GM19455 (cell line): ENCODE data around the gene HIGD2A.
"Not testable (repeated sequence)": the region's sequence is repeated elsewhere in the genome, so short reads cannot be mapped to it uniquely, and the experiment has no call there.

Experiments used
- ATAC-seq: cut with Tn5 transposase; IDR thresholded peaks from one replicate; pipeline ENCODE4 v1.9.1; 2021; ENCODE audit not compliant: unreplicated experiment

HIGD2A gene

DNA sequence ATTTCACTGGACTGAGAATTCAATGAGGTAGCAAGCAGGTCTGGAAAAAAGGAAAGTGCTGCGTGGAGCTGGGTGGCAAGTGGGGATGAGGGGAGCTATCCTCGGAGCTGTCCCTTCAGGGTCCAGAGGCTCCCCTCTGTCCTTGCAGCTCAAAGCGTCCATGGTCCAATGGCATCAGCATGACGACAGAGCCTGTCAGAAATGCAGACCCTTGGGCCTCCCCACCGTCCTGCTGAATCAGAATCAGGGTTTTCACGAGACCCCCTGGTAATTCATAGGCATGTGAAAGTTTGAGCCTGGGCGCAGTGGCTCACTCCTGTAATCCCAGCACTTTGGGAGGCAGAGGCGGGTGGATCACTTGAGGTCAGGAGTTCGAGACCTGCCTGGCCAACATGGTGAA is 5.5 kb downstream of the HIGD2A start:
- no peak for ATAC-seq

DNA sequence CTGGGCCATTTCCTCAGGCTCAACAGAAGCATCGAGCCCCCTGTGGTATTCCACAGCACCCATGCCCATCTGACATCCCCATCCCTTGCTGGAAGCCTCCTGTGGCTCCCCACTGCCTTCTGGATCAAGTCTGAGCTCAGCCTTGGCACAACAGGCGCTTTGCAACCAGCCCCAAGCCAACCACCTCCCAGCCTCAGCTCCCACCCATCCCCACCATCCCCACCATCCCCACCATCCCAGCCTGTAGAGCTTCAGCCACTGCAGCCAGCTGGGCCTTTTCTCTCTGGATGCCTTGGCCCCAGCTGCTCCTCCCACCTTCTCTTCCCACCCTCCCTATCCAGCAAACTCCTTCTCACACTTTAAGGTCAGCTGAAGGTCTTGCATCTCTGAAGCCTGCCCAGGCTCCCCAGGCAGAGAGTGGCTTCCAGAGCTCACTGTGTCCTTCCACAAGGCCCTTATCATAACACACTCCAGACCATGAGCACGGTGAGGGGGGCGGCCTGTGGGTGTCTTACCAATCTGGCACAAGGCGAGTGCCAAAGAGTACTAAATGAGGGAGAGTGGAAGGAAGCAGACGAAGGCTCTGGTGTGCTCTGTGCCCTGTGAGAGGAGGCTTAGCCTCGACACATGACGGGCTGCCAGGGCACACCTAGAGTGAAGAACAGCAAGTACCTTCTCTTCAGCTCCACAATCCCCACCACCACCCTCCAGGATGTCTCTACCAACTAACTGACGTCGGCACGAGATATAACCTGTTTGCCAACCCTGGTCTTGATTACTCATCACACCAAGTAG is 6.5 kb downstream of the HIGD2A start:
- ATAC-seq, result no peak

GRCh38 chr5:176396330-176396729 is 7.8 kb downstream of the HIGD2A start:
- no peak for ATAC-seq

- ATAC-seq, result no peak
Observed at GRCh38 chr5:176397736-176398420, 9.3 kb downstream of the HIGD2A start.

- ATAC-seq, result no peak
Observed at GRCh38 chr5:176400382-176401156, 12.0 kb downstream of the HIGD2A start.

GRCh38 chr5:176401281-176402205 is 13.0 kb downstream of the HIGD2A start:
- ATAC-seq, result no peak

GRCh38 chr5:176405656-176406435 is 17.3 kb downstream of the HIGD2A start:
- no peak for ATAC-seq

DNA sequence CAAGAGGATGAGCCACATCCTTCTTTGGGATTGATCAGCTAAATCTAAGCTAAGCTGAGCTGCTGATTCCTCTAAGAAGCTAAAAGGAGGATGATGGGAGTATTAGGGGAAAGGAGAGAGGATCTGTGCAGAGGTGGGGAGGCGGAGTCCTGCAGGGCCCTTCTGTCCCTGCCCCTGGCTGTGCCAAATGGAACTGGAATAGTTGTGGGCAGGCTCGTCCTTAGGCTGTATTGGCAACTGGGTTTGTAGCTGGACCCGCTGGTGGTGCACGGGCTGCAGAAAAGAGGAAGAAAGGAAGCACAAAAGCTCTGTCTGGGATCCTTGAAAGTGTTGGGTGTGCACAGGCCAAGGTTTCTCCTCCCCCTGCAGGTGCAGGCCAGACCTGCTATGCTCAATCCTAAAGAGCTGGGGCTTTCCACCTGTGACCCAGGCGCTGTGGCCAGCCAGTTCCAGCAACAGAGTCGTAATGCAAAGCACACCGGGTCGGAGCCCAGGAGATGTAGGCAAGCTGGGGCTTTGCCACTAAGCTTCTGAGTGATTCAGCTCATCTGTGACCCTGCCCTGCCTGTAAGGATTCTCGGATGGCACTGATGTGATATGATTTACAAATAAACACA is 18.0 kb downstream of the HIGD2A start:
- no peak for ATAC-seq

- no peak for ATAC-seq
Observed at GRCh38 chr5:176407456-176408251, 19.1 kb downstream of the HIGD2A start.

DNA sequence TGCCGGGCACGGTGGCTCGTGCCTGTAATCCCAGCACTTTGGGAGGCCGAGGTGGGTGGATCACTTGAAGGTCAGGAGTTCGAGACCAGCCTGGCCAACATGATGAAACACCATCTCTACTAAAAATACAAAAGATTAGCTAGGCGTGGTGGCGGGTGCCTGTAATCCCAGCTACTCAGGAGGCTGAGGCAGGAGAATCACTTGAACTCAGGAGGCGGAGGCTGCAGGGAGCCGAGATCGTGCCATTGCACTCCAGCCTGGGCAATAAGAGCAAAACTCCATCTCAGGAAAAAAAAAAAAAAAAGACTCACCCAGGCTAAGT is 19.7 kb downstream of the HIGD2A start:
- not testable (repeated sequence) for ATAC-seq

DNA sequence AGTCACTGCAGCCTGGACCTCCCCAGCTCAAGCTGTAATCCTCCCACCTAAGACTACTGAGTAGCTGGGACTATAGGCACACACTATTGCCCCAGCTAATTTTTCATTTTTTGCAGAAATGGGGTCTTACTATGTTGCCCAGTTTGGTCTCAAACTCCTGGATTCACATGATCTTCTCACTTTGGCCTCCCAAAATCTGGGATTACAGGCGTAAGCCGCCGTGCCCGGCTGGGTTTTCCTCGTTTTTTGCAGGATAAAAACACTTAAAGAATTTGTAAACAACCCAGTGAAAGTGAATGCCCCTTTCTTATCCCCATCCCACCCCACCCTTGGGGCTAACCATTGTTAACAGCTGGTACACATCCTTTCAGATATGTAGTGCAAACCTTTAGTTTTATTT is 20.0 kb downstream of the HIGD2A start:
- ATAC-seq, result no peak

GRCh38 chr5:176409765-176410164 is 21.2 kb downstream of the HIGD2A start:
- no peak for ATAC-seq

- no peak for ATAC-seq
Observed at GRCh38 chr5:176410486-176411180, 22.1 kb downstream of the HIGD2A start.

- no peak for ATAC-seq
Observed at GRCh38 chr5:176412517-176413254, 24.1 kb downstream of the HIGD2A start.

- no peak for ATAC-seq
Observed at GRCh38 chr5:176413255-176413565, 24.7 kb downstream of the HIGD2A start.

GRCh38 chr5:176413709-176414191 is 25.2 kb downstream of the HIGD2A start:
- ATAC-seq, result no peak

DNA sequence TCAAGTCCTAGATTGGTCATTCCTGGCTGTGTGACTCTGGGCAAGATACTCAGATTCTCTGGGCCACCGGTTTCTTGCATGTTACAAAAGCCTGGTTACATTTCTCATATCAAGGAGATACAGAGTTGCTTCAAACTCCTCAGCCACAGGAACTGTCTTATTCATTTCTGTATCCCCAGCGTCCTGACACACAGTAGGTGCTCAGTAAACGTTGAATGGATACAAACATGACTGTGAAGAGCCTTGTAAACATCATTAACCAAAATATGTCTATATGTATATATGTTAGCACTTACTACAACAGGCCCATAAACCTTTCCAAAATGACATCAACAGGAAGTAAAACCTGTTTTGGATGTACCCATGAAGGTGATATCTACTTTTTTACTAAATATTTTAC is 26.2 kb downstream of the HIGD2A start:
- ATAC-seq, result no peak
